ENCODE results near the gene NEDD4.

NEDD4 gene

DNA sequence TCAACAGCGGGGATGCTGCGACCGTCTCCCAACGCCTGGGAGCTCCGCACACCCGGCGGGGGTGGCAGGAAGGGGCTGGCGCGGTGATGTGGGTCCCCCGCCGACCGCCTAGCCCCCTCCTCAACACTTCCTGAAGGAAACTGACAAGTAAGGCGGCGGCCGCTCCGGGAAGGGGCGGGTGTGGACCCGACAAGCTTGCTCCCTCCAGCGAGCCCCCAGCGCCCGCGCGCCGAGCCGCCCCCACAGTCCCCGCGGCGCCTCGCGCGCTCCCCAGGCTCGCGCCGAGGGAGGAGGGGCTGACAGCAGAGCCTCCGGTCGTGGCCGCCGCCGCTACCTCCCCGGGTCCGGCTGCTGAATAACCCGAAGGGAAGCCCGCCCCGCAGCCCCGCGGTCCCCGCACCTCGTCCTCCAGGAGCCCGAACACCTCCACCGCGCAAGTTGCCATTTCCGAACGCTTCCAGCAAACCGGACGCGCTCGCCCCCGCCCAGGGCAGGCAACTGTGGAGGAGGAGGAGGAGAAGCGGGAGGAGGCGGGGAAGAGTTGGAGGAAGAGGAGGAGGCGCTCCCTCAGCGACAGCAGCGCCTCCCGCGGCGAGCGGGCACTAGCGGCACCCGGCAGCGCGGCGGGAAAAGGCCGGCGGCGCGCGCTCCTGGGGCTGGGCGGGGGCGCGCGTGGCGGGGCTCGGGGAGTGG, at the start of gene NEDD4:
NEDD4 (minus strand) TSS at position 502 of the 693 bp plus-strand sequence; CDS start at position 445, 57 bp downstream.
- peaks cover 11% of the 10 kb centered on the region for H3K27me3 Mint-ChIP-seq (ENCODE audit: low read depth, poor library complexity)
- peak within 1 kb of the TSS; percentile 95 for H3K4me3 Mint-ChIP-seq
- TF ChIP-seq, protein P1, sequence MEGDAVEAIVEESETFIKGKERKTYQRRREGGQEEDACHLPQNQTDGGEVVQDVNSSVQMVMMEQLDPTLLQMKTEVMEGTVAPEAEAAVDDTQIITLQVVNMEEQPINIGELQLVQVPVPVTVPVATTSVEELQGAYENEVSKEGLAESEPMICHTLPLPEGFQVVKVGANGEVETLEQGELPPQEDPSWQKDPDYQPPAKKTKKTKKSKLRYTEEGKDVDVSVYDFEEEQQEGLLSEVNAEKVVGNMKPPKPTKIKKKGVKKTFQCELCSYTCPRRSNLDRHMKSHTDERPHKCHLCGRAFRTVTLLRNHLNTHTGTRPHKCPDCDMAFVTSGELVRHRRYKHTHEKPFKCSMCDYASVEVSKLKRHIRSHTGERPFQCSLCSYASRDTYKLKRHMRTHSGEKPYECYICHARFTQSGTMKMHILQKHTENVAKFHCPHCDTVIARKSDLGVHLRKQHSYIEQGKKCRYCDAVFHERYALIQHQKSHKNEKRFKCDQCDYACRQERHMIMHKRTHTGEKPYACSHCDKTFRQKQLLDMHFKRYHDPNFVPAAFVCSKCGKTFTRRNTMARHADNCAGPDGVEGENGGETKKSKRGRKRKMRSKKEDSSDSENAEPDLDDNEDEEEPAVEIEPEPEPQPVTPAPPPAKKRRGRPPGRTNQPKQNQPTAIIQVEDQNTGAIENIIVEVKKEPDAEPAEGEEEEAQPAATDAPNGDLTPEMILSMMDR (IDR thresholded peaks at IDR 0.05): no peak
- H3K4me1 Mint-ChIP-seq: peaks cover 49% of the 10 kb centered on the region
- peaks cover 12% of the 10 kb centered on the region for H3K36me3 Mint-ChIP-seq (ENCODE audit: low read depth)
- peak within 1 kb of the TSS; percentile 90 for H3K27ac Mint-ChIP-seq
- H3K9me3 Mint-ChIP-seq: peaks cover 9% of the 10 kb centered on the region
- peak; percentile 86 for DNase-seq

- H3K4me1 Mint-ChIP-seq: peaks cover 15% of the 10 kb centered on the region
- DNase-seq: no peak
- no peak overlapping the region for H3K4me3 Mint-ChIP-seq
- H3K27ac Mint-ChIP-seq: no peak overlapping the region
- peaks cover 7% of the 10 kb centered on the region for H3K9me3 Mint-ChIP-seq
- H3K36me3 Mint-ChIP-seq (ENCODE audit: low read depth): peaks cover 4% of the 10 kb centered on the region
- H3K27me3 Mint-ChIP-seq (ENCODE audit: low read depth, poor library complexity): peaks cover 5% of the 10 kb centered on the region
- TF ChIP-seq, protein P1 (IDR thresholded peaks at IDR 0.05): no peak
These were observed 49.1 kb upstream of the NEDD4 start for GRCh38 chr15:56042498-56042897.

DNA sequence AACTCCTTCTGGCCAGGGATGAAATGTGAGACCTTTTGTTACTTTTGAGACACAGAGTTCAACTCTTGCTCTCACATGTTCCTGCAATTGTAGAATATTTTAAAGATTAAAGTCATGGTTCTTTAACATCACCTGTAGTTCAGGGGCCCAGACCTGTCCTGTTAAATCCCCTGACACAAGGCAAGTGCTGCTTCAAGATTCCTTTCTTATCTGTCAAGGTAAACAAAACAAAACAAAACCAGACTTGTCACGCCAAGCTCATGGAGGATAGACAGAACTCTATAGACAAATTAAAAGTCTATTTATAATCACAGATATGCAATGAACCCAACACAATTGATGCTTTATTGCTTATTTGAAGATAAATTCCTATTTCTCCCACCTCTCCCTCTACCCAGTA, 48.6 kb upstream of the NEDD4 start:
- H3K27me3 Mint-ChIP-seq (ENCODE audit: low read depth, poor library complexity): peaks cover 5% of the 10 kb centered on the region
- H3K36me3 Mint-ChIP-seq (ENCODE audit: low read depth): peaks cover 4% of the 10 kb centered on the region
- no peak overlapping the region for H3K27ac Mint-ChIP-seq
- H3K4me1 Mint-ChIP-seq: peaks cover 15% of the 10 kb centered on the region
- H3K4me3 Mint-ChIP-seq: no peak overlapping the region
- TF ChIP-seq, protein P1 (IDR thresholded peaks at IDR 0.05): no peak
- peaks cover 7% of the 10 kb centered on the region for H3K9me3 Mint-ChIP-seq
- DNase-seq: no peak

- no peaks in the 10 kb centered on the region for H3K9me3 Mint-ChIP-seq
These were observed 46.9 kb upstream of the NEDD4 start for GRCh38 chr15:56040081-56041035.

GRCh38 chr15:56038707-56039106, 45.3 kb upstream of the NEDD4 start:
- peaks cover 15% of the 10 kb centered on the region for H3K4me1 Mint-ChIP-seq
- TF ChIP-seq, protein P1 (IDR thresholded peaks at IDR 0.05): no peak
- no peak overlapping the region for H3K27ac Mint-ChIP-seq

More at GRCh38 chr15:56040081-56041035, 46.9 kb upstream of the NEDD4 start:
- H3K36me3 Mint-ChIP-seq (ENCODE audit: low read depth): peaks cover 4% of the 10 kb centered on the region
- H3K4me1 Mint-ChIP-seq: peaks cover 15% of the 10 kb centered on the region
- DNase-seq: no peak
- H3K27ac Mint-ChIP-seq: no peak overlapping the region
- H3K4me3 Mint-ChIP-seq: no peak overlapping the region
- TF ChIP-seq, protein P1 (IDR thresholded peaks at IDR 0.05): no peak
- peaks cover 9% of the 10 kb centered on the region for H3K27me3 Mint-ChIP-seq (ENCODE audit: low read depth, poor library complexity)

More at GRCh38 chr15:56038707-56039106, 45.3 kb upstream of the NEDD4 start:
- H3K4me3 Mint-ChIP-seq: no peak overlapping the region
- no peak for DNase-seq
- no peaks in the 10 kb centered on the region for H3K9me3 Mint-ChIP-seq
- H3K27me3 Mint-ChIP-seq (ENCODE audit: low read depth, poor library complexity): peaks cover 9% of the 10 kb centered on the region
- H3K36me3 Mint-ChIP-seq (ENCODE audit: low read depth): no peaks in the 10 kb centered on the region
